Activated CD4-positive, alpha-beta T cell treated with anti-CD3 and anti-CD28 coated beads, Interleukin-2, amount 50 U/mL, for 16 hours (primary cell): ENCODE measurements around the gene DNASE2B.
"Not testable (repeated sequence)": the region's sequence is repeated elsewhere in the genome, so short reads cannot be mapped to it uniquely, and the experiment has no call there.

Experiments used
- DNase-seq: peaks from one replicate; pipeline ENCODE4 v3.0.0-alpha.2; 2020

The DNASE2B gene

DNA sequence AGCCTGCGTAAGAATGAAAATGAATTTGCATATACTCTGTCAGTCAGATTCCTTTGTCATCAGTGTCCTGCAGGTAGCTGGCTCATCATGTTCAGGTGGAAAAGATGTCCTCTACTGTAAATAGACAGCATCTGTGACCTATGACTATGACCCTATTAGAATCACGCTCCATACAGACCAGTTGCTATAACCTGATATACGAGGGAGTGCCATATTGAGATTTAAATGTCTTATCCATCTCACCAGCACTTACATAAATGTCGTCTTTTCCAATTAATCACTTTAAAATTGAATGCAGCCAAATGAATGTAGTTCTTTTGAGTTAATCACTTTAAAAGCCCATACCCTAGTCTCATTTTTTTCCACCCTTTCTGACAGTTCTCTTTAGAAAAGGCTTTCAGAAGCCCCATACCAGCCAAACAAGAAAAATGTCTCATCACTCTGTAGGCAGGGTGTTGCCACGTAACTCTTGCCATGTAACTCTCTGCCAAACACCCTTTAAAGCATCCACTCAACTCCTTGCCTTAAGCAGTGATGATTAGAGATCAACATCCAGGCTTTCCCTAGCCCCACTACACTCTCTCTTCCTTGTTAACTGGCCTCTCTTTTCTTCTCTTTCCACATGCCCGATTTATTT, 26.3 kb downstream of the DNASE2B start:
- no peak for DNase-seq

DNA sequence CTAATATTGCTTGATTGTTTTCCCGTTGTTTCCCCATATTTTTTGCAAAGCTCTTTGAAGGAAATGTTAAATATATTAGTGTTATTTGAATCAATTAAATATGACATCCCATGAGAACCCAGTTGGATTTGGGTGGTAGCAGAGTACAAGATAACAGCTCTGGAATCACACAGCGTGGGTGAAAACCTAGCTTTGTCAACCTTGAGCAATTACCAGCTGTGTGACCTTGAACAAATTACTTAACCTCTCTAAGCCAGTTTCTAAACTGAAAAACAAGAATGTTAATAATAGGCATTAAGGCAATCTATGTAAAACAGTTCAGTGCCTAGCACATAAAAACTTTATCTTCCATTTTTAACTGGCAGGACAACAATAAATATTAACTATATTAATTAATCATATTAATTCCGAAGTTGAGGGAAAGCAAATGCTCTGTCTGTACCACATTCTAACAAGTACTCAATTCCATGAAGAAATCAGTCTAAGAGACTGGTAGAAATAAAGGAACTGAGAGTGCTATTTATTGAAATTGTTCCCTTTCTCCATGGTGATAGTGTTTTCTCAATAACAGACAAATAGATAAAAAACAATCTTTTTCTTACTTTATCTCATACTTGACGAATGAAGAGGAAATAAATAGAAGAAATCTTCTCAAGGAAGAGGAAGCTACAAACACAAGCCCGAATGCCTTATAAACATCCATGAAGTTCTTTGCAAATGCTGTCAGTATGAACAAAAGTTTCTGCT, 27.0 kb downstream of the DNASE2B start:
- DNase-seq = no peak

DNA sequence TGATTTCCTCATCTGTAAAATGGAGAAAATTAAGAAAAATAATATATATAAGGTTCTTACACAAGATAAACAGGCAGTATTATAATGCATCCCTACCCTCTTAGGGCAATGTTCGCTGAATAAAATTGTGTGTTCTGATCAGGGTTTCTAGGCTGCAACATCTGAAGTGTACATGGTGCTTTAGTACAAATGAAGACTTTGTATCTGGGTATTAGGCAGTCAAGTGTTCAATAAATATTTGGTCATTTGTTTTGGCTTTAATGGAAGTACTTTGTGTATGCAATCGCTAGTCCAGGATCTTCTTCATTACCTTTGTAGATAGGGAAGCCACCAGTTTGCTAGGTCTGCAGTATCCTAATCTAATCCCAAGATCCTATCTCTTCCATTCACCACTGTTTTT, 28.1 kb downstream of the DNASE2B start:
- DNase-seq = no peak

DNA sequence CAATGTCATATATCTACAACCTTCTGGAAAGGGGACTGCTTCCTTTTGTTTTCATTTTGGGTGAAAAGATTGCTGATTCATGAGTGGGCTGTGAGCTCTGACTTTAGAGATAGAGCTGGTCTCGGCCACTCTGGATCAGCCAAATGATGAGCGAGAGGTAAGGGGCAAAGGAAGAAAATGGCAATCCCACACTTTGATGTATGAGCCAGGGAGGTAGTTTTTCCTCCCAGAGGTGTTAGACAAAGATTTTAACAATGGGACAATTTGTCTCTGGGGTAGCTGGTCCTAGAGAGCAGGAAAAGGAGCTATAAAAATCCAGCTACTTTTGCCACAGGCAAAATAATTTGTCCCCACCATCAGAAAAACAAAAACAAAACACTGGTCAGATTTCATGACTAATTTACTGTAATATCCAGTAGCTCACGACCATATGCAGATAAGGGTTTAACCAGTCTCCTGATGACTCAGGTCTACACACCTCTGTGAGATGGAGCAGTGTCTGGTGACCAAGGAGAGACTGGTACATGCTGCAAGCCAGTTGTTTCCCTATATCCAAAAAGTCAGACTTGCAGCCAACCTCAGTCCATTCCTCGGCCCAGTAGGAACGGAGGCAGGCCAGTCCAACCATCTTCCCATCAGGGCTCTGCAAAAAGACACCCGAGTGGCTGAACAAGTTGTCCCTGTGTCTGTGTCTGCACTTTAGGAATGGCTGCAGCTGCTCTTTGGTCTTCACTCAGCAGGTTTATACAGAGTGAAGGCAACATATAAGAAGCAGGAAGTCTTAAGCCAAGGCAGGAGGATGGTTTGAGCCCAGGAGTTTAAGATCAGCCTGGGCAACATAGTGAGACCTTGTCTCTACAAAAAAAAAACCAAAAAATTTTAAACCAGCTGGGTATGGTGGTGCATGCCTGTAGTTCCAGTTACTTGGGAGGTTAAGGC, 29.2 kb downstream of the DNASE2B start:
- DNase-seq = no peak

DNA sequence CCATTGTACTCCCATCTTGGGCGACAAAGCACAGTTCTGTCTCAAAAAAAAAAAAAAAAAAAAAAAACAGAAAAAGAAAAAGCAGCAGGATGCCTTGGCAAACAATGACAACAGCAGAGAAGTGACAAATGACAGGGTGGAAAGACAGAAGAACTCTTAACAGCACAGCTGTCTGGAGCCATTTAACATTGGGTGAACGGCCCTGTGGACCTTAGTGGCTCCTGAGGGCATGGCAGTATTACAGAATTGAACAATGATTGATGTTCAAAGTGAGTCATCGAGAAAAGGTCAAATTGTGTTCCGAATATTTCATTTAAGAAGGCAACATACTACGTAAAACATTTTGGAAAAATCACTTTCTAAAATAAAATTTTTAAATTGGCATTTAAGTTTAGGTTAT, 30.0 kb downstream of the DNASE2B start:
- DNase-seq = no peak

DNA sequence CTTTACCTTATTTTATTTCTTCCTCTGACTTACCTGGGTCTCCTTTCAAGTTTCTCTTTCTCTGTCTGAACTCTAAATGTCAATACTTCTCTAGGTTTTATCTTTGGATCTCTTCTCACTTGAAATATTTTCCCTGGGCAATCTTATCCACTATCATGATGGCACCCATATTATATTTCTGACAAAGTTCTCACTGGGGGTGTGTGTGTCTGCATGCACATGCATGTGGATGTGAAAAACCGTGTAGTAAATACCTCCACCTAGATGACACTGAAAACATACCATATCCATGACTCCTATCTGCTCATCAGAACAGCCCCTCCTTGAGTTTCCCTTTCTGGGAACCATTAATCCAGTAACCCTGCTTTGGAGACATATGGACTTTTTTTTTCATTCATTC, 30.9 kb downstream of the DNASE2B start:
- no peak for DNase-seq

DNA sequence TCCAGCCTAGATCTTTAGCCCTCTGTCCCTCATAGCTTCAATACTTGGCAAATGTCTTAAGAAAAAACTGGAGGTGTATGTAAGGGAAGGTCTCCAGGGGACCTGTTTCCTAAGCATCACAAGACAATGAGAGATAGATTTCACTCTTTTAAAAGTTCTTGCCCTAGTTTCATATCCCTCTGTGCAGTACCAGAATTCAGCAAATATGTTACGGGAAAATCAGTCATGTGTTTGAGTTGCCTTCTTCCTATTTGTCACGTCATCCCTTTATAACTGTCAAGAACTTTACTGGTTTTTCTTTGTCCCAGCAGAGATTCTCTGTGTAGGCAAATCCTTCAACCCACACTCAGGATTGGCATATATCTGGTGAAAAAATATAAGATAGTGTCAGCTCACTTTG, 32.3 kb downstream of the DNASE2B start:
- no peak for DNase-seq

DNA sequence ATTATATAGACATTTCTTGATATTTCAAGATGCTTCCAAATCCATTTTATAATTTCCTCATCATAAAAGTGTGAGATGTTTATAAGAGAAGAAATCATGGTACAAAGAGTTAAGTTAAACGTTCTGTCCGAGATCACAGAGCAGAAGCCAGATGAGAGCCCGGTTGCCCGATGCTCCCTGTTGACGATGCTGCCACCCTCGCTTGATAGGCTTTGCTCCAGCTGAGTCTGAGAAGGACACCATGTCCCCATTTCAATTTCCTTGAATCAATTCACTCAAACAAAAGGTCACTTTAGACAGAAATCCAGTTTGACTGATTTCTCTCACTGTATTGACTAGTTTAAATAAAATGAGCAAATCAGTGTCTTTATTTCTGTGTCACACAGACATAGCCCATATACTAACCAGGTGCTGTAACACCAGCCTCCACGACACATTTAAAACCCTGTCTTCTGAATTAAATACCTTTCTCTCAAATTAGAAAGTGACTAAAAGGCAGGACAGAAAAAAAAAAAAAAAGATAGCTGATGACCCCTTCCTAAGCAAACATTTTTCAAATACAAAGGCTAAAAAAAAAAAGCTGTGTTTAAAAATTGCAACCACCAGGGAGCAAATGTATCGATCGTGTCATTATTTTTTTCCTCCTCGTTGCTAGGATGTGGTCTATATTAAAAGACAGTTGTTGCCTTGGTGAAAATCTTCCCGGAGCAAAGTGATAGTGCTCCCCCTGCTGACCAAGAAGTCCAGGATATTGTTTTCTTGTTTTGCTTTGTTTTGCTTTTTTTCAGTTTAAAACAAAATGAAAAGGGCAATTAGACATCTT, 35.2 kb downstream of the DNASE2B start:
- DNase-seq = peak; percentile 74

DNA sequence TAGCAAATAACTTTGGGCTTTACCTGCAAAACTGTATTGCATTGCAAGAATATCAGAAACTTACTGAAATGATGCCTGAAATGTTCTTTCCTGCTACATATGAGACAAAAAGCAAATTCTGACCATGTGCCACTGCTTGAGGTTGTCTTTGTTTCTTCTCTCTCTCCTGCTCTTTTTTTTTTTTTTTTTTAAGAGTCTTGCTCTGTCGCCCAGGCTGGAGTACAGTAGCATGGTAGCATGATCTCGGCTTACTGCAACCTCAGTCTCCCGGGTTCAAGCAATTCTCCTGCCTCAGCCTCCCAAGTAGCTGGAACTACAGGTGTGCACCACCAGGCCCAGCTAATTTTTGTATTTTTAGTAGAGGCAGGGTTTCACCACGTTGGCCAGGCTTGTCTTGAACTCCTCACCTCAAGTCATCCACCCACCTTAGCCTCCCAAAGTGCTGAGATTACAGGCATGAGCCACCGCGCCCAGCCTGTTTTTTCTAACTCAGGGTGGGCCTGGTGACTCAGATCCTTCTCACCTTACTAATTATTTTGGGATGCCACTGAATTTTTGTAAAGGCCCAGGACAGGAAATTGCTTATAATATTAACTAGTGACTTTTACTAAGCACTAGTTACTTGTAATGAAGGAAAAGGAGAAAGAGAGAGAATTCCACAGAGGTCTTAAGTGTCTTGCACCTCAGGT, 35.9 kb downstream of the DNASE2B start:
- no peak for DNase-seq

DNA sequence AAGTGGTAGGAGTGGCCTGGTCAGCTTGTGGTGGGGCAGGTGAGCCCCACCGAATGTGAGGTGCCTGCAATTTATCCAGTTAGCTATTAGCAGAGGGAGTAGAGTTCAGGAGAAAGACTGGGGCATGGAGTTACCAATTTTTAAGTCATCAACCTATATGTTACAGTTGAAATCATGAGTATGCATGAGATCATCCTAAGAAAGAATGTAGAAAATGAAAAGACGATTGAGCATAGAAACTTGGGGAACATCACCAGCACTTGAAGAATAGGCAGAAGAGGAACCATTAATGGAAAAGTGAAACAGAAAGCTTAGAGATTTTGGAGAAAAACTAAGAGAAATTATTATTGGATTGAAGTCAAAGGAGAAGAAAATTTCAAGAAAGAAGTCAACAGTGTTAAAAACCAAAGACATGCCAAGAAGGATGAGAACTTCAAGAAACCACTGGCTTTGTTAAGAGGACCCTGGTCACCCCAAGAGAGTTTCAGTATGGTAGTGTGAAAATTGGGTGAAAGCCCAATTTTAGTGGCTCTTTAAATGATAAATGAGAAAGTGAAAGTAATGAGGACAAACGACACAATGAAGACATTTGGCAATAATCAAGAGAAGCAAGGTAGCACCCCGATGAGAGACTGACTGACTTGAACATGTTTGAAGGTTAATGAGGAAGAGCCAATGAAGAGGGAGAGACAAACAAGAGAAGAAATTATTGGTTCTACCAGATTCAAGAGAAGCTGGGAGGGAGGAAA, 36.7 kb downstream of the DNASE2B start:
- DNase-seq = no peak

DNA sequence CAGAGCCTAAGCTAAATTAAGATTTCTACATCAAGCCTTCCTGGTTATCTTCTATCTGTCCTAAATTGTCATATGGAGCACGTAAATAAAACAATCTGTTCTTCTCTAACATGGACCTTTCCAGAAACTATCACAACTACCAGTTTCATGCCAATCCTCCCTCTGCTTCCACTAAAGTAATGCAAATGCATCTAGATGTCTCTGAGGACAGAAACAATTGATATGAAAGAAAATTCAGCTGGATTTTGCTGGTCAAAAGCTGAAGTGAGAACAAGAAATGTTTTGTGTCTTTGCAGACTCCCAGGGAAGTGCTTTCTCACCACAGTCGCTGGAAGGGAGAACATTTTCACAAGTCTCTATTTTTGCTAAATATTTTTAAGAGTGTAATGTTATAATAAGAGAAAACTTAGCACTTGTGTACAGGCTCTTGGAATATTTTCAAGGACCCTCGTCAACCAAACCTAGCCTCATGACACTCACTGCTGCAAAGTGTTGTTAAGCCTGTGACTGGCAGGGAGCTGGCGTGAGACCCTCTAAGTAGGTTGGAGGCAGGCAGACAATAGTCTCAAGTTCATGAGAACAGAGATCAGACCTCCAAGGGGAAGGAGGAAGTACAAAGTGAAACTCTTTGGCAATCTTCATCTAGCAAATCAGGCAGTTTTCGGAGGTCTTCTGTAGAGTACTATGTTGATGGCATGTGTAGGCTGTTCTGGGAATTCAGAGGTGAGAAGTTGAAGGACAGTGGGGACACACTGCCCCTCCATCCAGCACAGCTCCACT, 38.8 kb downstream of the DNASE2B start:
- DNase-seq = no peak

DNA sequence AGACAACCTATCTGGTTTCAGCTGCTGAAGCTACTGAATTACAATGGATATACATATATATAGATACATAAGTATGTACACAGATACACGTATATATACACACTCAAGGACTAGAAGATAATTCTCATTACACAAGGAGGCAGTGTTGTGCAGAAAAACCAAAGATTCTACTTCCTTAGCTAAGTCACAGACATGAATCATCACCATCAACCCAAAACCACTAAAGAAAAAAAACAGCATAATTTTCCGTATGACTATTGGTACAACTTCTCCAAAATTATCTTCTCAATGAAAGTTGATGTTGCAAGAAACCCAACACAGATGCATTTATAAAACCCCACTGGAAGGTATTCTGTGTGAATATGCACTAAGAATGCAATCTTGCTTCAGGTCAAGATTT, 44.0 kb downstream of the DNASE2B start:
- peak; percentile 83 for DNase-seq

DNA sequence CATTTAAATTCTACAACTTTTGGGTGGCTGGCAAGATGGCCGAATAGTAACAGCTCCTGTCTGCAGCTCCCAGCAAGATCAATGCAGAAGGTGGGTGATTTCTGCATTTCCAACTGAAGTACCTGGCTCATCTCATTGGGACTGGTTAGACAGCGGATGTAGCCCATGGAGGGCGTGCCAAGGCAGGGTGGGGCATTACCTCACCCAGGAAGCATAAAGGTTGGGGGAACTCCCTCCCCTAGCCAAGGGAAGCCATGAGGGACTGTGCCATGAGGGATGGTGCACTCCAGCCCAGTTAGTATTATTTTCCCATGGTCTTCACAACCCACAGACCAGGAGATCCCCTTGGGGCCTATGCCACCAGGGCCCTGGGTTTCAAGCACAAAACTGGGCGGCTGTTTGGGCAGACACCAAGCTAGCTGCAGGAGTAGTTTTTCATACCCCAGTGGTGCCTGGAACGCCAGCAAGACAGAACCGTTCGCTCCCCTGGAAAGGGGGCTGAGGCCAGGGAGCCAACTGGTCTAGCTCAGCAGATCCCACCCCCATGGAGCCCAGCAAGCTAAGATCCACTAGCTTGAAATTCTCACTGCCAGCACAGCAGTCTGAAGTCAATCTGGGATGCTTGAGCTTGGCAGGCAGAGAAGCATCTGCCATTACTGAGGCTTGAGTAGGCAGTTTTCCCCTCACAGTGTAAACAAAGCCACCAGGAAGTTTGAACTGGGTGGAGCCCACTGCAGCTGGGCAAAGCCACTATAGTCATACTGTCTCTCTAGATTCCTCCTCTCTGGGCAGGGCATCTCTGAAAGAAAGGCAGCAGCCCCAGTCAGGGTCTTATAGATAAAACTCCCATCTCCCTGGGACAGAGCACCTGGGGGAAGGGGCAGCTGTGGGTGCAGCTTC, 44.7 kb downstream of the DNASE2B start:
- peak; percentile 18 for DNase-seq

DNA sequence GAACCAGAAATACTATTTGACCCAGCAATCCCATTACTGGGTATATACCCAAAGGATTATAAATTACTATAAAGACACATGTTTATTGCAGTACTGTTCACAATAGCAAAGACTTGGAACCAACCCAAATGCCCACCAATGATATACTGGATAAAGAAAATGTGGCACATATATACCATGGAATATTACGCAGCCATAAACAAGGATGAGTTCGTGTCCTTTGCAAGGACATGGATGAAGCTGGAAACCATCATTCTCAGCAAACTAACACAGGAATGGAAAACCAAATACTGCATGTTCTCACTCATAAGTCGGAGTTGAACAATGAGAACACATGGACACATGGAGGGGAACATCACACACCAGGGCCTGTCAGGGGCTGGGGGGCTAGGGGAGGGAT, 50.4 kb downstream of the DNASE2B start:
- not testable (repeated sequence) for DNase-seq

DNA sequence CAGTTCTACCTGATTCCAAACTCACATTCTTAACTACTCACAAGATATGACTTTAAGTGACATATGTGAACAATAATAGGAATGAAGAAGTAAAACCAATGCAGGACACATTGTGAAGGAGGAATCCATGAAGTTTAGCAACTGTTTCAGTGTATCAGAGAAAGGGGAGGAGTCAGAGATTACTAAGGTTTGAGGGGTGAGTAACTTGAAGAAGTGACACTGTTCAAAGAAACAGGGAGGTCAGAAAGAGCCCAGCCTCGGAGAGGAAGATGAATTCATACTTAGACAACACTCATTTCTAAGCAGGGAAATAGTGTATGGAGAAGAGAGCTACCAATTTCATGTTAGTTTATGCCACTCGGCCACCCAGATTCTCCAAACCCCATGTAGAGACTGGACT, 52.6 kb downstream of the DNASE2B start:
- no peak for DNase-seq

DNA sequence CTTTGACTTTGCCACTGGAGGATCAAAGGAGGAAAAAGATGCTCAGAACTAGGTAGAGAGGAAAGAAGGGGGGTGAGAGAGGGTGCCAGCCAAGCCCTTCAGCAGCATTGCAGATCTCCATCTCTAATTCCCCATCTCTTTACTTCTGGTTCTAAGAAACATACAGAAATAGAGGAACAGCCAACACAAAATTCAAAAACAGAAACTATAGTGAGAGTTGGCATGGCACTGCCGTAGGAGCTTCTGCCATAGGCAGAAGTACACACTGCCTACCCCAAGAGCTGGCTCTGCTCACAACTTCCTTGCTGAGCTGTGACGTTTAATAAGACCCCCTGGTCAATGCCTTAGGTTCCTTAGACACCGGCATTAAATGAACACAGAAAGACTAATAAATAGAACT, 54.2 kb downstream of the DNASE2B start:
- DNase-seq = no peak

DNA sequence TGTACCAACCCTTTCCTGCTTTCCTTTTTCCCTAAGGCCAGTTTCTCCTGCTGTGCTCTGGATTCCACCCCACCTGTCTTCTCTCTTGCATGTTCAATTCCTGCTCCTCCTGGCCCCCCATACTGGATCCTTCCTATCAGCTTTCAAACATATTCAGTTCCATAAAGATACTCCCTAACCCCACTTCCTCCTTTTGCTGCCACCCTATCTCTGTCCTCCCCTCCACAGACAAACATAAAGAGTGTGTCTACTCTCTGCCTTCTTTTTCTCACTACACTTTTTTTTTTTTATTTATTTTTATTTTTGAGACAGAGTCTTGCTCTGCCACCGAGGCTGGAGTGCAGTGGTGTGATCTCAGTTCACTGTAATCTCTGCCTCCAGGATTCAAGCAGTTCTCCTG, 63.8 kb downstream of the DNASE2B start:
- no peak for DNase-seq
